Measurements from ENCODE around the gene TK2.

Gene TK2

GRCh38 chr16:66493490-66494401 lies 56.2 kb downstream of the TK2 start:
- no peak for TF ChIP-seq CTCF (IDR thresholded peaks at IDR 0.05)

- no peak for TF ChIP-seq CTCF (IDR thresholded peaks at IDR 0.05)
These were observed 58.2 kb downstream of the TK2 start for GRCh38 chr16:66491716-66492064.

GRCh38 chr16:66490774-66491715 lies 58.9 kb downstream of the TK2 start:
- TF ChIP-seq CTCF (IDR thresholded peaks at IDR 0.05): no peak

GRCh38 chr16:66489818-66490217 lies 60.1 kb downstream of the TK2 start:
- no peak for TF ChIP-seq CTCF (IDR thresholded peaks at IDR 0.05)

- no peak for TF ChIP-seq CTCF (IDR thresholded peaks at IDR 0.05)
These were observed 60.5 kb downstream of the TK2 start for GRCh38 chr16:66489385-66489784.

- no peak for TF ChIP-seq CTCF (IDR thresholded peaks at IDR 0.05)
These were observed 61.4 kb downstream of the TK2 start for GRCh38 chr16:66488505-66488904.

- TF ChIP-seq CTCF (IDR thresholded peaks at IDR 0.05): no peak
These were observed 62.2 kb downstream of the TK2 start for GRCh38 chr16:66487580-66488275.
